Measurements from ENCODE around the gene ACTL6B. TPM values are rescaled to one million over a fixed set of nuclear protein-coding genes. Genes with fewer than 3 reads are reported as not detected.

Gene ACTL6B
- total and polyA plus RNA-seq, 2 of the 13 experiments (the other 11 are each of a cell fraction or from before 2014, with no cell fraction given), result not detected

- TF ChIP-seq ARID4A (CRISPR knock-in tag; IDR thresholded peaks at IDR 0.05; ENCODE audit: borderline replicate concordance) (peak; percentile 22; the same call in 1 of the 2 replicates), HOXA5 (CRISPR knock-in tag; IDR thresholded peaks at IDR 0.05) (no peak), LRRFIP1 (CRISPR knock-in tag; conservative IDR thresholded peaks at IDR 0.05) (no peak), ETV5 (CRISPR knock-in tag; IDR thresholded peaks at IDR 0.05; ENCODE audit: borderline replicate concordance) (0 out of 2 replicates have a peak, but pooled peaks have one; percentile 34), KLF16 (CRISPR knock-in tag; IDR thresholded peaks at IDR 0.05) (no peak), LCORL (IDR thresholded peaks at IDR 0.05) (no peak), LCORL (CRISPR knock-in tag; IDR thresholded peaks at IDR 0.05) (0 out of 2 replicates have a peak, but pooled peaks have one; percentile 28), HNF1B (CRISPR knock-in tag; IDR thresholded peaks at IDR 0.05) (peak; percentile 45; the same call in 1 of the 2 replicates), CCAR2 (optimal IDR thresholded peaks at IDR 0.05; ENCODE audit: low read depth, low read length) (no peak), HMGXB4 (CRISPR knock-in tag; IDR thresholded peaks at IDR 0.05; ENCODE audit: borderline replicate concordance in 1 of 2, low read depth in 1 of 2) (0 out of 4 replicates have a peak, but pooled peaks have one; percentile 34 to 45), HNRNPL (IDR thresholded peaks at IDR 0.05; ENCODE audit: low read depth, low read length) (peak; percentile 93), CTCF (CRISPR knock-in tag; IDR thresholded peaks at IDR 0.05) (peak; percentile 64)
Measured at GRCh38 chr7:100599911-100600729, 56.1 kb downstream of the ACTL6B start (continued).
